Stimulated activated CD4-positive, alpha-beta T cell treated with anti-CD3 and anti-CD28 coated beads, Interleukin-15, amount 100 ng/mL, for 24 hours (primary cell): ENCODE data around the gene NAPG.
"Not testable (repeated sequence)": the region's sequence is repeated elsewhere in the genome, so short reads cannot be mapped to it uniquely, and the experiment has no call there.

Experiments used
- DNase-seq: peaks from one replicate; pipeline ENCODE4 v3.0.0-alpha.2; 2020

NAPG gene

DNA sequence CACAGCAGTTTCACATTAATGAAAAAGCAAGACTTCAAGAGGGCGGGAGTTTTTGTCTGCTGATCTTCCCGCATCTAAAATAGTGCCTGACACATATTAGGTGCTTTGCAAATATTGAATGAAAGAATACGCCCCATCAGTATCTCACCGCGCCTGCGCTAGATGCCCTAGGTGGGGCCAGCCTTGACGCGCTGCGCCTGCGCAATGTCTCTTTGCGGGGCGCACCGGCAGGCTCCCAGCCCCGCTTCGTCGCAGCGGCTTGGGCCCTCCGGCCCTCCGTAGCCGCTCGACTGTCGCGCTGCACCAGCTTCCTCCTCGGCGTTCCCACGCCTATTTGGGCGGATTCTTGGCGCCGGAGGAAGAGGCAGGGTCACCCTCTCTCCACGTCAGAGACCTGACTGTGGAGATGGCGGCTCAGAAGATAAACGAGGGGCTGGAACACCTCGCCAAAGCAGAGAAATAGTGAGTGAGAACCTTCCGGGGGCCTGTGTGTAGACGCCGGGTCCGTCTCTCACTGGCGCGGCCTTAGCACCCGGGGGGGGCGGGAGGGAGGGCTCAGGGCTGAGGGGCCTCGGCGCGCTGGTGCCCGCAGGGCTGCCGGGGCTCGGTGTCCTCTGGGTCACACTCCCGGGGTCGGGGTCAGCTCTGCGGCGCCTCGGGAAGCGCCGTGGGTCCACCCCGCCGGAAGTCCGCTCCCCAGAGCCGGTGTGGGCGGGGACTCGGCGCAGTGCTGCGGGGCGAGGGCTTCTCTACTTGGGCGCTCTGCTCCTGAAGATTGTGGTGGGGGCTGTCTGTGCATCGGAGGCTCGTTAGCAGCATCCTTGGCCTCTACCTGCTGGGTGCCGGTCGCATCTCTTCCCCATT, at the start of gene NAPG:
Gene NAPG, plus strand, starts transcription at position 331 of the 864 bp plus-strand sequence. Its CDS starts 76 bp downstream, at position 407.
- DNase-seq = peak; percentile 92

DNA sequence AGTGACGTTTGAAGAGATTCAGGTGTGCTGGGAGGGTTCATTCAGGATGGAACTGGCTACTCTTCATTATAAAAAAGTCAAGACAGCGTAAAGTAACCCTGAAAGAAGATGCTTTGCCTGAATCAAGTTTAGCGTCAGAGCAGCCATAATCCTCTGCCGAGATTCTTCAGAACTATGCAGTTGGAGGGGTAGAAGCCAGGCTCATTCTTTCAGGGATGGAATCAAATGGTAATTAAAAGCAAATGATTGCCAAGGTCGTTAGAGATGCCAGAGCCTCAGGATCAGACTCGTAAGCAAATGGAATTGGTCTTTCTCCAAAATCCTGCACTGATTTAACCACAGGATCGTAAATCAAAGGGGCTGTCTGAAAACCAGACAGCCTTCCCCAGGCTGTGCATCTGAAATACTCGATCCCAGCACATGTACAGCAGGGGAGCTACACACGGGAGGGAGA, 49.5 kb upstream of the NAPG start:
- DNase-seq = no peak

DNA sequence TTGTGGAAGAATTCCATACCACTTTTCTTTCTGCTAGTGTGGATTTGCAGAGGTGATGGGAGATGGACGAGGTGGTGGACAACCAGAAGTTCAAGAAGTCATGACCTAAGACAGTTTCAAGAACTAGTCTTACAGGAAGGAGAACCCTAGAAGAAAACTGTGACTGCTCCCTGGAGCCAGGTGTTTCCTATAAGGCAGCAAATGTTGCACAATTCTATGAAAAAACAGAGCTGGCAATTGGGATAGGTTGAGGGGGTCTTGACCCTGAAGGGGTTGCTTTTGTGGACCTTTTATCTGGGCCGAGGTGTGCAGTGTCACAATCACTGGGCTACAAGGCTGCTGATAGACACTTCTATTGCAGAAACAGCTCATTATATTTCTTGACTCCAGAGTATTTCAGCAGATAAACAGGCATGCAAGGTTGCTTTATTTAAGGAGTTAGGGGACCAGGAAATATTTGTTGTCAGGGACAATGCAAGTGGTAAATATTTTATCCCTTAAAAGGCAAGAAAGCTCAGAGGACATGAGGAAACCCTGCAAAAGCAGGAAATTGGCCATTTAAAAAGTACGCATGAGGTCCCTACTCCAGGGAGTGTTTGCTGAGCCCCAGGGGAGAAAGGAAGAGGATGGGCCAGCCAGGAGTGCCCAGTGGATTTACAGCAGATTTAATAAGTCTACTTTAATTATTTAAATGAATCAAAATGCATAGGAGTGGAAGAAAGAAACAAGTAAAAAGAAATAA, 48.5 kb upstream of the NAPG start:
- DNase-seq = no peak

DNA sequence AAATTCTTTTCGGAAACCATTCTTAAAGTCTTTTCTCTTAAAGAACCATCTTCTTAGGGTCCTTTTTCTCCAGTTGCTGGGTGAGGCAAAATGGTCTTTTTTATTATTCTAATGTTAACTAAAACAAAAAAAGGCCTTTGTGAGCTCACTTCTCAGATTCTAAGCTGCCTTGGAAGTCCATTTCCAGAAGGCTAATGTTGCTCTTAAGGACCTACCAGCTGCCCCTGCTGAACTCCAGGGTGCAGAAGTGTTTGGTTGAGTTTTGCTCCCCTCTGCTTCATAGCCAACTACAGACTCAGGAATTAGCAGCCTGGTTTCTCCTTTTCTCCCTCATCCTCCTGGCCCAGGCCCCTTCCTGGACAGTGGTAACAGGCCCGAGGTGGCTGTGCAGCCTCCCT, 48.0 kb upstream of the NAPG start:
- DNase-seq = no peak

DNA sequence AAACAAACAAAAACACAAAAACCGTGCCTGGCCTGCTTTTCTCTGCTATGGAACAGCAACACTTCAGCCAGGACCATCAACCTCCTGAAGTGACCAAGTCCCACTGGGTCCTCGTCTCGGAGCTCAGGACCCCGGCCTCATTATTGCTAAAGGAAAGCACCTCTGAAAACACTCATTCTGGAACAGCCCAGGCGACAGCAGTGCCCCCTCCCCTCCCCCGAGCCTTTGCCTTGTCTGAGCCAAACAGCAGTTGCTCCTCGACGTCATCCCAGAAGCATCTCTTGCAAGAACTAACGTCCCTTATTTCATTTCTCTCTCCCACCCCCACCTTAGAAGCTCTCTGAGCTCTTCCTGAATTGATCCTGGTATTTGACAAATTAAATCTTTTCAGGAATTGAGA, 44.0 kb upstream of the NAPG start:
- DNase-seq = no peak

DNA sequence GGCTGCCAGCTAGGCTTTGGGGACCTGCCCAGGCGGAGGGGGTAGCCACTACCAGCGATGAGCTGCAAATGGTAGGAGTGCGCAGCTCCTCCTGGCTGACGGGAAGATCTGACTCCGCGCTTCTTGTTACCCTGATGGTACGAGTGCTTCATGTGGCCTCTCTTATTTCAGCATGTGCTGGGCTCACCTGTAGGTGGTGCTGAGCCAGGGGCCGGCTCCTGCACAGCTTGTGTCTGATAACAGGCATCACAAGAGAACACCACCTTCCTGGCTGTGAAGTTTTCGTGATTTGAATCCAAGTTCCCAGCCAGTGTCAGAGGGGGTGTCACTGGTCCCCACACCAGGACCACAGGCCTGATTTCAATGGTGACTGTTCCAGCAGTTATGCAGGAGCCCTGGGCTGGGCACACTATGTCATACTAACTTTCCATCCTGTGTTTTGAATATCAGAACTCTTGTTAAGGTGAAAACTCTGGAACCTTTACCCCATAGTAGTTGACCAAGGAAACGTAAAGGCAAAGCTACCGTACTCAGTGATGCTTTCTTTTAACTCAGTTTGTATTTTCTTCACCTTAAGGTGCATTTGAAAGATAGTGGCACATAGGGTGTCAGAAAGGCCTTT, 43.4 kb upstream of the NAPG start:
- no peak for DNase-seq

DNA sequence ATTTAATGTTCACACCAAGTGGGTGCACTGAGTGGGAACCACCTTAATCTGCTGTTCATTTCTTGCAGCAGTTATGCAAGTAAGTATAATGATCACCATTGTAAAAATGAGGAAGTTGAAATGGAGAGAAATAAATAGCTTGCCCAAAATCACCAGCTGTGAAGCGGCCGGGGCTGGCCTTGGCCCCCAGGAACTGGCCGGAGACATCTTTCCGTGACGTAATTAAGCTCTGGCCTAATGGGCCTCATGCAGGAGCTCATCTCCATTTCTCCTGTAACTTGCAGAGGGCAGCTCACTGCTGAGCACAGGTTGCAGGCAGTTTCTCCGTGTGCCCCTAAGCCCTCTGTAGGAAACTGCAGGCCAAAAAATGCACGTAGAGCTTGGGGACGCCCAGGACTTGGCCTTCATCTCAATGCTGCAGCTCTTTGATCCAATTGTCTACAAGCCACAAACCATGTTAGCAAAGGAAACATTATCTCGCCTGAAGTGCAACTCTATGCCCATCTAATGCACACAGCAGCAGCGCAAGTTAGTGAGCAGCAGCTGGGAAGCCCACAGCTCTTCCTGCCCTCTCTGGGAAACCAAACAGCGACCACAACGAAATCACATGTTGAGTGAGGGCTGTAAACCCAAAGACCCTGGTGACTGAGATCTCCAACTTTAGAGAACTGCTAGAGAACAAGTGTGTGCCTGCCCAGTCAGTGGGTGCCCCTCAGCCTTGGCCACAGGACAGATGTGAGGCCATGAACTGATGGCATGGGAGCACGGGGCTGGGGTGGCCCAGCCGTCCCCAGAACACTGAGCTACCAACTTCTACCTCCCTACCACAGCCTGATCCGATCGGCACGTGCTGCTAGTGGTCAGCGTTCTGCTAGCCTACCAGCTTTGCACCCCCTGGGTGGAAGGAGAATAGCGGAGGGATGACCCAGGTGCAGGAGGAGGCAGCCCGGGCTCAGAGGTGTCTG, 42.6 kb upstream of the NAPG start:
- no peak for DNase-seq

DNA sequence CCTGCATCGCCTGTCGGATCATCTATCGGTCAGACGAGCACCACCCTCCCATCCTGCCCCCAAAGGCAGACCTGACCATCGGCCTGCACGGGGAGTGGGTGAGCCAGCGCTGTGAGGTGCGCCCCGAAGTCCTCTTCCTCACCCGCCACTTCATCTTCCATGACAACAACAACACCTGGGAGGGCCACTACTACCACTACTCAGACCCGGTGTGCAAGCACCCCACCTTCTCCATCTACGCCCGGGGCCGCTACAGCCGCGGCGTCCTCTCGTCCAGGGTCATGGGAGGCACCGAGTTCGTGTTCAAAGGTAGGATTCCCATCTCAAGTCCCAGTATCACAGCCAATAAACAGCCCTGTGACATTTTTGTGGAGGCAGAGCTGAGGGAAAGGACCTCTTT, 40.4 kb upstream of the NAPG start:
- DNase-seq = no peak

DNA sequence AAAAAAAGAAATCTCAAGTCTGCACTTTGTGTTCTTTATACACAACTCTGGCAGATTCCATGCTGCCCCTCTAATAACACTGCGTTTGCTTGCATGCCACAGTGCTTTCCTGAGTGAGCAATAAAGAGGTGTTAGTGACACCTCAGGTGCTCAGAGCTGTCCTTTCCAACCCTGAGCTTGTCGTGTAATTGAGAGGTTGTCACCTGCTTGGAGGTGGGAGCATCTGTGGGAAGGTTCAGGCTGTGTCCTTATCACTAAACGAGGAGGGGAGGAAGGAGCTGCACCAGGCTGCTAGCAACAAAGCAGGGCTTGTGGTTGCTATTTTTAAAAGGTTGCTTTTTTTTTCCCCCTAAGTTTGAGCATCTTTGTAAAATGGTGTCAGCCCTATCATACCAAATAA, 39.5 kb upstream of the NAPG start:
- DNase-seq = no peak

DNA sequence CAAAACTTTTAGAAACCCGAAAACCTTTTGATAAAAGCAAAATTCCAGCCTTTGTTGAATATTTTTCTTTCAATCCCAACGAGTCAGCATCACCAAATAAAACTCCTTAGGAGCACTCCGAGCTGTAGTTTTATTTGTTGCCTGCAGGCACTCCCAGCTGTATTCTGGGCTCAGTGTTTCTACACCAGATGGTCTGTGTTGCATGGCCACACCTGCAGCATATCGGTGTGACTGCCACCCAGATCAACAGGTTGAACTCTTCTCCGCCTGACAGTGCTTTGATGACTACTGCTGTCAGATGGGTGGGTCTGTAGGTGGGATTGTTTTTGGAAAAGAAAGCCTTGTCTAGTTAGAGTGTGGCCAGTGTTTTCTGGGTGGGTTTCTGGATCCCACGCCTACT, 38.7 kb upstream of the NAPG start:
- DNase-seq = no peak

DNA sequence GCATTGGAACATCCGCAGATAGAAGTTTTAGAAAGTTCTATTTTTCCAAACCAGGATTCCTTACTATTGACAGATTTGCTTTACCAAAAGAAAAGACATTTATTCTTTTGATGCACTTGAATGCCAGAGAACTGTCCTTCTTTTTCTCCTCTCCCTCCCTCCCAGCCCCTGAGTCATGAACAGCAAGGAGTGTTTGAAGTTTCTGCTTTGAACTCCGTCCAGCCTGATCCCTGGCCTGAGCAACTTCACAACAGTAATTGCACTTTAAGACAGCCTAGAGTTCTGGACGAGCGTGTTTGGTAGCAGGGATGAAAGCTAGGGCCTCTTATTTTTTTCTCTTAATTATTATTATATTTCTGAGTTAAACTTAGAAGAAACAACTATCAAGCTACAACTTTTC, 37.8 kb upstream of the NAPG start:
- no peak for DNase-seq

DNA sequence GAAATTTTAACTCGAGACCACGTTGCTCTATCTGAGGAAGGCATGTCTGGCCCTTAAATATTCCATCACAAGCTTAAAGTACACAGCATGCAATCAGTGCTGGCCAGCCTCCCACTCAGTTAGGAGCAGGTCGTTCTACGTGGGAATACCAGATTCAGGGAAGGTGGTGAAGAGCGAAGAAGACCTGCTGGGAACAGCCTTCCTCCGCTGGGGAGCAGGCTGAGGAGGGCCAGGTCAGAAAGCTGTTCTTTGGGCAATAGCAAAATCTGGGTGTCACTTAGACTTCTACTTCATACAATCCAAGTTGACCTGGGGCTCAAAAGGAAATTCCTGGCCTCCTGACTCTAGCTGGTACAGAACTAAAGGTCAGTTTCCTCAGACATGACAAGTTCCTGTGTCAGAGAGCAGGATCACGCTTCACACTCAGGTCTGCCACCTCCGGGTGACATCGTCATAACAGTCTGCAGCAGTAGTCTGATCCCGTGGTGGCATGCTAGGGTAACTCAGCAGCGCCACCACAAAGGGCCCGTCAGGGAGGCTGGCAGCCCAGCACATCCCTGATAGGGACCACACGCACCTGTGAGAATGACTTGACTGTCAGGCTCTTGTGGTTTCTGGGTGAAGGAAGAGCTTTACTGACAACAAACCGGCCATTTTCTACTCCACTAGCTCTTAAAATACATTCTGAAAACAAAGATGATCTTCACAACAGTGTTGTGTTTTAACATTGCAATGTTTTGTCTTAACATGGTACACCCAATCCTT, 35.2 kb upstream of the NAPG start:
- peak; percentile 76 for DNase-seq

DNA sequence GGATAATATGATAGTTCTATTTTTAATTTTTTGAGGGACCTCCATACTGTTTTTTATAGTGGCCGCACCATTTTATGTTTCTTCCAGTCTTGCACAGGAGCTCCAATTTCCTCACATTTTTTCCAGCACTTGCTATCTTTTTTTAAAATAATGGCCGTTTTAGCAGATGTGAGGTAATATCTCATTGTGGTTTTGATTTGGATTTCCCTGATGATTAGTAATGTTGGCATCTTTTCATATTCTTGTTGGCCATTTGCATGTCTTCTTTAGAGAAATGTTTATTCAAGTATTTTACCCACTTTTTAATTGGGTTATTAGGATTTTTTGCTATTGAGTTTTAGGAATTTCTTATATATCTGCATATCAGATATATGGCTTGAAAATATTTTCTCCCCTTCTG, 29.9 kb upstream of the NAPG start:
- DNase-seq = no peak

DNA sequence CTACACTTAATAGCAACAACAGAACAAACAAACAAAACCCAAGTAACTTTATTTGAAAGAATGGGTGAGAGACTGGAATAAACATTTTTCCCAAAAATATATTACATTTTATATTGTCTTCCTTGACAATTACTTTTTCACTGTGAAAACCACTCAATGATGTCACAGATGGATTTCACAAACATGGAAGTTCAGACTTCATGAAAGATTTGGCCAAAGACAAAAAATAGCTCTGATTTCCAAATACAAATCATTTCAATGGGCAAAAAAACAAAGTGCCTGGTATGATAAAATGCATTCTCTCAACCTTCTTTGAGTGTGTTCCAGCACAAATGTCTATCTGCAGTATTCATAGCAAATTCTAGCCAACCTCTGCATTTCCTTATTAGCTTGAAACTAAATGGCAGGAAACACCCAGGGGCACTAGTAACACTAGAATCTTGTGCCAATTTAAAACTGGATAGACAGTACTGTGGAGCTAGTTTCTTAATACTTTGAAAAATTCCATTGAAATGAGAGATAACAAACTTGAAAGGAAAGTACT, 28.5 kb upstream of the NAPG start:
- no peak for DNase-seq

DNA sequence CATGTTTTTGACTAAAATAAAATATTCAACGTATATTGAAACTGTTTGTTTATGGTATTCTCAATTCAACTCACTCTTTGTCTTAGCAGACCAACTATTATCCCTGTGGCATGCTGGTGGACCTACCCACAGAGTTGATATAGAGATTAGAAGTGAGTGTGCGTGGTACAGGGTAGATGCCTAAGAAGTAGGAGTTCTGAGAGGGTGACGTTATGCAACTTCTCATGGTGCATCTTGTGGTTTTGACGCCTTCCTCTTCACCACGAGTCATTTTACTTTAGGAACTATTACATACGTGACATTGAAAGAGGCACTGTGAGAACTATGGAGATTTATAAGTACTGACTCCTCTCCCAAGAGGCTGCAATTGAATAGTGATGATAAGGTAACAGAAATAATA, 26.6 kb upstream of the NAPG start:
- no peak for DNase-seq

DNA sequence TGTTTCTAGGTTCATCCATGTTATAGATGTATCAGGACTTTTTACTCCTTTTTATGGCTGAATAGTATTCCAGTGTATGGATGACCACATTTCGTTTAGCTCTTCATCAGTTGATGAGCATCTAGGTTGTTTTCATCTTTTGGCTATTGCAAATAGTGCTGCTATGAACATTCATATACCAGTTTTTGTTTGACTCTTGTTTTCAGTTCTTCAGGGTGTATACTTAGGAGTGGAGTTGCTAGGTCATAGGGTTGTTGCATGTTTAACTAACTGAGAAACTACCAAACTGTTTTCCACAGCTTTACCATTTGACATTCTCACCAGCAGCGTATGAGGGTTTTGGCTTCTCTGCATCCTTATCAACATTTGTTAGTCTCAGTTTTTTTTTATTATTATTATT, 25.8 kb upstream of the NAPG start:
- DNase-seq = no peak

DNA sequence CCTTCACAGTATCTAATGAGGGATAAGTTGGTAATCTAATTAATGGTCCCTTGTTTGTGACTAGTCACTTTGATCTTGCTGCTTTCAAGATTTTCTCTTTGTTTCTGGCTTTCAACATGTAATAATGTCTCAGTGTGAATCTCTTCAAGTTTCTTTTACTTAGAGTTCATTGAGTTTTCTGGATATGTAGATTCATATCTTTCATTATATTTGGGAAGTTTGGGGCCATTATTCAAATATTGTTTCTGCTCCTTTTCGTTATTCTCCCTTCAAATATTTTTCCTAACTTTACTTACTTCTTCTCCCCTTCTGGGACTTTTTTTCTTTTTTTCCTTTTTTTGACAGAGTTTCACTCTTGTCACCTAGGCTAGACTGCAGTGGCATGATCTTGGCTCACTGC, 21.1 kb upstream of the NAPG start:
- DNase-seq = no peak

DNA sequence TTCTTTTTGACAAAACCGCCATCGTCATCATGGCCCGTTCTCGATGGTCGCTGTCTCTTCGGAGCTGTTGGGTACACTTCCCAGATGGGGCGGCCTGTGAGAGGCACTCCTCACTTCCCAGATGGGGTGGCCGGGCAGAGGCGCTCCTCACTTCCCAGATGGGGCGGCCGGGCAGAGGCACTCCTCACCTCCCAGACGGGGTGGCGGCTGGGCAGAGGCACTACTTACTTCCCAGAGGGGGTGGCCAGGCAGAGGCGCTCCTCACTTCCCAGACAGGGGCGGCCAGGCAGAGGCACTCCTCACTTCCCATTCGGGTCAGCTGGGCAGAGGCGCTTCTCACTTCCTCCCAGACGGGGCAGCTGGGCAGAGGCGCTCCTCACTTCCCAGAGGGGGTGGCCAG, 19.9 kb upstream of the NAPG start:
- not testable (repeated sequence) for DNase-seq

DNA sequence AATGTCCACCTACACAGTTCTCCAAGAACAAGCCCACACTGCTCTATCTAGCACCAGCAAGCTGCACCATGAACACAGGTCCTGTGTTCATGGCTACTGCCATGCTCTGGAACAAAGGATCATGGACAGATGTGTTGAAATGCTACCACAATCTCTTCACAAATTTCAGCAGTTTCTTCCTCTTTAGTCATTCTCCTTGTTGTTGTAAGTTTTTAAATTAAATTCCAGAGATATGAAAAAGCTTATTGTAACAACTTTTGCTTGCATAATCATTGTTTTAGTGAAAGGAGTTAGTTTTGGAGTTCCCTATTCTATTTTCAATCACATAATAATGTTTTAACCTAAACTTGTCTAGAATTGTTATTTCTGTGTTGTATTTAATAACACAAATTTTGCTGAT, 17.2 kb upstream of the NAPG start:
- no peak for DNase-seq

DNA sequence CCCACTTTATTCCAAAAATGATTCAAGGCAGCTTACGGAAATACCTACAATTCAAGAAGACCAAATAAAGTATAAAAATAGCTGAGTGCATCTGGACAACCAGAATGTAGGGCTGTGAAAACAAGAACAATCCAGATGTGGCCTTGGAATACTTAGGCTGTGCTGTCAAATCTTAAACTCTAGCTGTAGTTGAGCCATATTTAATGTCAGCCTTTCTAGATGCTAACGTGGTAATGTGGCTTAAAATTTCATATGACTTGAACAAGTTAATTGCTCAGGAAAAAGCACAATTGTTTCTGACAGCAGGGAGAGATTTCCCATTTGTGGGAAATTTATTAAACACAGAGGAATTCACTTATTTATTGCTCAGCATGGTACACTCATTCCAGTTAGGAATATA, 14.6 kb upstream of the NAPG start:
- no peak for DNase-seq

DNA sequence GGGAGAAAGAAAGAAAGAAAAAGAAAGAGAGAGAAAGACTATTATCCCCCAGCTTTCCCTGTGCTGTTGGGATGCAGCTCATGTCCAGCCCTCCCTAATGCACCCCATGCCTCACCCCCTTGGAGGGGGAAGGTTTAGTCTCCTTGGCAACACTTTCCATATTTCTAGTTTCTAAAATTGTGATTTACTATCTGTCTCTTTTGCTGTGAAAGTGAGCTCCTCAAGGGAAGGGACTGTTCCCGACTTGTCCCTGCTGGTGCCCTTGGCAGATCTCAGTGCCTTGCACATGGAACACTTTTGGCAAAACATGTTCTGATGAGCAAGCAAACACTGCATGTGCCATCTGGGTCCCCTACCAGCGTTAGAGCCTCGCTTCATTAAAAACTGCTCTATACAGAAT, 11.7 kb upstream of the NAPG start:
- no peak for DNase-seq

DNA sequence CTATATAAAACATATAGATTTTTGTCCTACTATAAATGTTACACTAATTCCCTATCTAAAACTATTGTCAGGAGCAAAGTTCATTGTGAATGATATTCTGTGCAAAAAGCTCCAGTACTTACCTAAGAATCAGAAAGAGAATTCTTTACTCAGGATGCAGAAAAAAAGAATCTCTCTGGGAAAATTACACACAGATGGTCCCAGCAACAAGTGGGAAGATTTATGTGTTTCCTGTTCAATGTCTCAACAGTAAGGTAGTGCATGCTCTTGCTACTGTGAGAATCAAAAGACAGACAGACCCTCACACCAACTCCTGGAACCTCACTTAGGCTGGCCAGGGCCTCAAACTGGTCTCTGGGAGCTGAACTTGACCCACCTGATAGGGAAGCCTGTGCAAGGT, 11.2 kb upstream of the NAPG start:
- no peak for DNase-seq
